Stimulated activated CD8-positive, alpha-beta memory T cell treated with anti-CD3 and anti-CD28 coated beads, Interleukin-2, amount 100 ng/mL, for 1 hour (primary cell): ENCODE results near the gene MB.

Experiments used
- DNase-seq, 2 donors: peaks; one replicate each; pipeline ENCODE4 v3.0.0-alpha.2; 2020; ENCODE audit warnings: low read depth in 2 of 2

MB gene

GRCh38 chr22:35615156-35615555 lies 2.0 kb downstream of the MB start:
- no peak for DNase-seq

DNA sequence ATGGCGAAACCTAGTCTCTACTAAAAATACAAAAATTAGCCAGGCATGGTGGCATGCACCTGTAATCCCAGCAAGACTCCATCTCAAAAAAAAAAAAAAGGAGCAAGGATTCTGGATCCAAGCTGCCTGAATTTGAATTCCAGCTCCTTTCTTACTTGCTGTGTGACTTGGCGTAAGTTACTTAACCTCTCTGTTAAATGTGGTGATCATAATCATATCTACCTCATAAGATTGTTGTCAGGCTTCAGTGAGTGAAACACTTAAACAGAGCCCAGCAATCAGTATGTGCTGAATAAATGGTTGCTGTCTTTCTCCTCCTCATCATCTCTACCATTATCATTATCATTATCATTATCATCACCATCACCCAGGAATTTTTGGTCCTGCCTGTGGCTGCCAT lies 2.7 kb downstream of the MB start:
- no peak for DNase-seq

DNA sequence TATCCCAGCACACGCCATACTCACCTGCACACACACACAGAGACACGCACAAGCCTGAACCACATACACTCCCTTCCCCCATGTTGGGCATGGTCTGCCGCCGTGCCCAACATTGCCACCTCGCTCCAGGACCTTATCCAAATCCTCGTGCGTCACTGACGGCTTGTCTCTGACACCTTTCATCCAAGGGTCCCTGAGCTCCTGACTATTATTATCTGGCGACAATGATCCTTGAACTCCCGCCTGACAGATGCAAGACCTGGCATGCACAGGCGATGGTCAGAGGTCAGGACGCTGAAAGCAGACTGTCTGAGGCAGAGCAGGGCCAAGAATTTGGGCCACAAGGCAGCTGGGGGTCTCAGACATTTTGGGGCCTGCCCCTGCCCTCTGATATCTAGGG lies 4.2 kb downstream of the MB start:
- no peak for DNase-seq

GRCh38 chr22:35611891-35612576 lies 5.1 kb downstream of the MB start:
- DNase-seq, result no peak

DNA sequence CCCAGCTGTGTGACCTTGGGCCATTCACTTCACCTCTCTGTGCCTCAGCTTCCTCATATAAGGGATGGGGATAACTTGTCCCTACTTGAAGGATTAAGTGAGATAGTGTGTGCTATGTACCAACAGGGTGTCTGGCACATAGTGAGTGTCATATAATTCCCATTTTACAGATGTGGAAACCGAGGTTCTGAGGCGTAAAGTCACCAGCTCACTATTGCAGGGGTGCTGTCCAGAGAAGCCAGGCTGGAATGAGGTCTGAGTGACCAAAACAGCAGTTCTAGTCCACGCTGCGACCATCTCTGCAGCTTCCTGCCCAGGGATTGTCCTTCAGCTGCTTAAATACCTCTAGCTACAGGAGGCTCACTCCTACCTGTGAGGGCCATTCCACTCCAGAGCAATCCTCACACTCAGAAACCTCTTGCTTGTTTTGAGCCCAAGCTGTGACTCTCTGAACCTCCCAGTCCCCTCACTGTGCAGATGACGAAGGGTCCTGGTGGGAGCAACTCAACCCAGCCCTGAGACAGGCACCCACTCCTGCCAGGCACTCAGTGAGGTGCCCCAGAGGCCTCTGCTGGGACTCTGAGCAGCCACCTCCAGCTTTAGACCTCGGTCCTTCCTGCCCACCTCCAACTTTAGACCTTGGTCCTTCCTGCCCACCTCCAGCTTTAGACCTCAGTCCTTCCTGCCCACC lies 5.8 kb downstream of the MB start:
- no peak for DNase-seq

DNA sequence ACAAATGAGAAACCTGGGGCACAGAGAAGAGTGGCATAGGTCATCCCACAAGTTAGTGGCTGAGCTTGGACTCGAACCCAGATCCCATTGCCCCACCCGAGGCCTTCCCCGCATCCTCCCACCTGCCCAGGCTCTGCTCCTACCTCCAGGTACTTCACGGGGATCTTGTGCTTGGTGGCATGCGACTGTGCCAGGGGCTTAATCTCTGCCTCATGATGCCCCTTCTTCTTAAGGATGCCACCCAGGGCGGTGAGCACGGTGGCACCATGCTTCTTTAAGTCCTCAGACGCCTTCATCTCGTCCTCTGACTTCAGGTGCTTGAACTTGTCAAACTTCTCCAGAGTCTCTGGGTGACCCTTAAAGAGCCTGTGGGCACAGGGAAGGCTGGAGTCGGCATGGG lies 6.4 kb downstream of the MB start:
- DNase-seq, result no peak

DNA sequence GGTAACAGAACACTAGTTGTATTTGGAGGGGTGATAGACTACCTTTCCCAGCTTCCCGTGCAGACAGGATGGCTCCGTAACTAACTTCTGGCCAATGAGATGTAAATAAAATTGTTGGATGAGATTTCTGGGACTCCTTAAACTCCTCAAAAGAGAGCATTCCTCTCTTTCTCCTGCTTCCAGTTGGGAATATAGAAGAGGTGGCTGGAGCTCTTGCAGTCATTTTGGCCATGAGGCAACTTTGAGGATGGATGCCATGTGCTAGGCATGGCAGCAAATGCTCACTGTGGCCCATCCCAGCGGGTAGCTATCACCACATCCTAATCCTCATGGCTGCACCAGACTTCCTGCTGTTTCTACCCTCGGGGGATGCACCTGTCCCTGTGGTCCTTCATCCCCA lies 7.4 kb downstream of the MB start:
- no peak for DNase-seq

DNA sequence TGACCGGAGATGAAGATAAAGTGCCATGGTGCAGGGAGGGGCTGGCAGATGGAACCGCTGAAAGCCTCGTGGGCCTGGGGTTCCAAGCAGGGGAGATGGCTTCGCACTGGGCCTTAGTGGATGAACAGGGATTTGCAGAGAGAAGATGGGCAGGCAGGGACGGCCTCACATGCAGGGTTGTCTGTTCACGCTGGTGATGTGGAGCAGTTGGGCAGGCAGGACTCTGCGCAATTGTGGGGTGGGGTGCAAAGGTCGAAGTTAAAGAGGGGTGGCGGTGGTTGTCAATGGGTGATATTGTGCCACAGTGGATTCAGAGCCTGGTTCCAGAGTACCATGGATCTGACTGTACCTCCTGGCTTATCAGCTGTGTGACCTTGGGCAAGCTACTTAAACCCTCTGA lies 7.9 kb downstream of the MB start:
- DNase-seq, result no peak

GRCh38 chr22:35608088-35608487 lies 9.0 kb downstream of the MB start:
- DNase-seq, result no peak

DNA sequence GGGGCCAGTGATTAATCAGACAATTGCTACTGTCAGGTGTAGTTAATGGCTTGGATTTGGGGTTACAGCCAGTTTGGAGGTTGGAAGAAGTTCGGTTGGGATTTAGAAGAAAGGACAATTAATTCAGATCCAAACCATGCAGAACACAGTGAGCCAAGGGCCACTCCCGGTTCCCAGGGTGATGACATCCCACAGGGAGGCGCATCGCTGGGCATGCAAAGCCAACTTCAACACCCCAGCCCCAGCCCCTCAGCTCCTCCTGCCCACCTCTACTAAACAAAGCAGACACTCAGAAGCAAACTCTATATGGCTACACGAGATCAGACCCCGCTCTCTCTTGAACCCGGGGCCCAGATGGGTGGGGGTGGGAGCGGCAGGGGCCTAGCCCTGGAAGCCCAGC lies 10.2 kb downstream of the MB start:
- no peak for DNase-seq

DNA sequence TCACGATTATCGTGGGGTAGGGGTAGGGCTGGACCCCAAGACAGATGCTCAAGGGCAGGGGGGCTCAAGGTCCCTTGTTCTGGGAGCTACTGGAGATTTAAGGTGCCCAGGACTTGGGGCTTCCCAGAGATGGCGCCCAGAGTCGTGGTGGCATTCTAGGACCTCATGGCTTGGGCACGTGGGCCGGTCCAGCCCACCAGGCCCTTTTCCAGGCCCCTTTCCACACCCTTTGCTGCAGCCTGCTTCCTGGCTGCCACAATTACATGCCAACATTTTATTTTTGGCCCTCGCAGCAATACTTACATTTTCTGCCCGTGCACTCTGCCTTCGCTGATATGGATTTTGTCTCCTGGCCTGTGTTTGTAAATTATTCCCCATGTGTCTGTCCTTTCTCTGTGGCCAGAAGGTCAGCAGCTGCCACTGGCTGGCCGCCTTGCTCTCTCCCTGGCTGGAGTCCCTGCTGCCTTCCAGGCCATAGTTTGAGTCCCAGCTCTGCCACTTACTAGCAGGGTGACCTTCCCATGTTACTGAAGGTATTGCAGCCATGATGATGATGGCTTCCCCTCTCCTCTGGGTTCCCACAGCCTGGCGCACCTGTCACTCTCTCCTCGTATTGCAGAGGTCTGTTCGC lies 11.2 kb downstream of the MB start:
- DNase-seq, result no peak

DNA sequence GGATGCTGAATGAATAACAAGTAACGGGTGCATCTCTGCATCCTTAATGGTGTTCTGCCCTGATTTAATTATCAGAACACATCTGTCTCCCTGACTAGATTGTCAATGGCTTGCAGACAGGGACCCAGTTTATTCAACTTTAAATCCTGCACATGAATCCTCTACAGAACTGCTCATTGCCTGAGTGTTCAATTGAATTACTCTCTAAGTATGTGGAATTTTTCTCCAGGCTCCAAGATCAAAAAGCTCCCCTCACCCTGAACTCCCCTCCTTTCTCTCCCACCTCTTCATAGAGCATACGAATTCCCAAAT lies 11.8 kb downstream of the MB start:
- no peak for DNase-seq

- DNase-seq, result no peak
Measured at GRCh38 chr22:35604621-35605368, 12.3 kb downstream of the MB start.

- no peak for DNase-seq
Measured at GRCh38 chr22:35601743-35602615, 15.2 kb downstream of the MB start.

GRCh38 chr22:35601013-35601580 lies 16.0 kb downstream of the MB start:
- no peak for DNase-seq

DNA sequence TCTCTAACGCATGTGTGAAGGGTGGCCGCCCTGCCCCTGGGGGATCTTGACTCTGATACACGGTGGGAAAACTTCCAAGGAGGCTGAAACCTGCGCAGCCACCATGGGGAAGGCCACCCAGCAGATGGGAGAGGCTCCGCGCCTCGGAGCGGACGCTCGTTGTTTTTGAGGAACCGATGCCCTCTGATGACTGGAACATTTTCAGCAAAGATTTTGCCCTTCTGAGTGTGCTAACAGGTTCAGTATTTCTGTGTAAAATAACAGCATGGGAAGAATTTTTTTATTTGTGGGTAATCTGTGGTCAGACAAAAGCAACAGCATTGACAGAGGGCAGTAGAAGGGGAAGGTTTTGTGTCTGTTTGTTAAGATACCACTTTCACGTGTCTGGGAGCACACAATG lies 16.7 kb downstream of the MB start:
- no peak for DNase-seq

- DNase-seq, result no peak
Measured at GRCh38 chr22:35599364-35599763, 17.8 kb downstream of the MB start.

GRCh38 chr22:35598396-35598710 lies 18.8 kb downstream of the MB start:
- no peak for DNase-seq

- no peak for DNase-seq
Measured at GRCh38 chr22:35597692-35598395, 19.3 kb downstream of the MB start.

GRCh38 chr22:35596821-35597220 lies 20.3 kb downstream of the MB start:
- no peak for DNase-seq

GRCh38 chr22:35594686-35595085 lies 22.4 kb downstream of the MB start:
- DNase-seq, result no peak
